LNCaP clone FGC (cell line): ENCODE data around the gene CNOT8.

Source experiments
- DNase-seq: peaks from one replicate; pipeline ENCODE4 v3.0.0-alpha.2; 2011; ENCODE audit warnings: low read depth
- H3K4me3 ChIP-seq: 2 replicates; pipeline ENCODE4 v1.5.1; 2011; ENCODE audit warnings: mild to moderate bottlenecking, low read depth, low read length, control low read depth
- CTCF ChIP-seq: IDR thresholded peaks from 2 replicates; pipeline ENCODE4 v1.5.1; 2012; ENCODE audit warnings: mild to moderate bottlenecking; ENCODE audit not compliant: control insufficient read depth, insufficient read depth; ENCODE audit errors: extremely low read depth

CNOT8 gene

GRCh38 chr5:154863291-154864080, 5.1 kb downstream of the CNOT8 start:
- TF ChIP-seq CTCF = no peak
- H3K4me3 ChIP-seq = no peak overlapping the region
- DNase-seq = no peak

- DNase-seq = no peak
- TF ChIP-seq CTCF = no peak
- no peak overlapping the region for H3K4me3 ChIP-seq
These were observed 7.2 kb downstream of the CNOT8 start for GRCh38 chr5:154865466-154866184.

- no peak overlapping the region for H3K4me3 ChIP-seq
- TF ChIP-seq CTCF = no peak
- DNase-seq = no peak
These were observed 8.4 kb downstream of the CNOT8 start for GRCh38 chr5:154866841-154867240.

- peak; percentile 42 for TF ChIP-seq CTCF
- no peak overlapping the region for H3K4me3 ChIP-seq
- DNase-seq = no peak
These were observed 10.3 kb downstream of the CNOT8 start for GRCh38 chr5:154868702-154869101.

GRCh38 chr5:154871734-154872133, 13.3 kb downstream of the CNOT8 start:
- no peak for TF ChIP-seq CTCF
- no peak overlapping the region for H3K4me3 ChIP-seq
- DNase-seq = no peak

- no peak overlapping the region for H3K4me3 ChIP-seq
- no peak for DNase-seq
- TF ChIP-seq CTCF = no peak
These were observed 15.4 kb downstream of the CNOT8 start for GRCh38 chr5:154873791-154874331.
